Pulmonary artery endothelial cell (primary cell): ENCODE results near the gene CENPE. TPM values are rescaled to one million over a fixed set of nuclear protein-coding genes. Genes with fewer than 3 reads are reported as not detected.

Experiments used
- DNase-seq: peaks from one replicate; pipeline ENCODE4 v3.0.0-alpha.2; 2011; ENCODE audit warnings: low read depth, low spot score
- total RNA-seq: library from RNA; depleted of rRNA; stranded (reverse); fragments of >200 nt; gene quantifications from 2 replicates; pipeline ENCODE4 v1.2.3, GENCODE V29; 2014

Gene CENPE
- total RNA-seq, 1 donor from 2014 or later = 13.1 TPM

DNA sequence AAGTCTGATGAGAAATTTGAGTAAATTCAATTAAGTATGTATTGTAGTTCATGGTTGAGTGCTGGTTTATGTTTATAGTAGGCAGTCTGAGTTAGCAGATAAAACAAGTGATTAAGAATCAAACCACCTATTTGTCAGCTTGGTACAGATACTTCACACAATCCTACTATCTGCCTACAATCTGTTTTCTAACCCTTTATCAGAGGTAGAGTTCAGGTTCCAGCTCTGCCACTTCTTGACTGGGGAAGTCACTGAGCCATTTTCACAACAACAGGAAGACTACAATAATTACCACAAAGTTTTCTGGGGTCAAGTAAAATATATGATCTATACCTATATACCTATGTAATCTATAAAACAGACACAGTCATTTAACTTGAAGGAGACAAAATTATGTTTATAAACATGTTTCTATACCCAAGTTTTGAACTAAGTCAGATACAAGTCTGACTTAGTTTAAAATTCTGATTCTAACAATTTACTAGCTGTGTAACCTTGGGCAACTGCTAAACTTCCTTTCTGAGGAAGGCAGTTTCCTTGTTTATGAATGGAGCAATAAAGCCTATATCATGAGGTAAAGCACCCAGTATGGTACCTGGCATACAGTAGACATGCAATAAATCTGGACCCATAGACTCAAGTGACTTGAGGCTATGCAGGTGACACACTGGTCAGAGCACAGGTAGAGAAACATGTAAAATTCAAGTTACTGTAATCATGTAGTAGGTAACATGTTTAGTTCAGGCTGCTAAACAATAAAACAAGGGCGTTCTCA lies 61.3 kb downstream of the CENPE start:
- peak; percentile 11 for DNase-seq

- DNase-seq = no peak
These were observed 69.0 kb downstream of the CENPE start for GRCh38 chr4:103129174-103129573.

- no peak for DNase-seq
These were observed 72.0 kb downstream of the CENPE start for GRCh38 chr4:103126126-103126525.

GRCh38 chr4:103123114-103123513 lies 75.0 kb downstream of the CENPE start:
- no peak for DNase-seq

DNA sequence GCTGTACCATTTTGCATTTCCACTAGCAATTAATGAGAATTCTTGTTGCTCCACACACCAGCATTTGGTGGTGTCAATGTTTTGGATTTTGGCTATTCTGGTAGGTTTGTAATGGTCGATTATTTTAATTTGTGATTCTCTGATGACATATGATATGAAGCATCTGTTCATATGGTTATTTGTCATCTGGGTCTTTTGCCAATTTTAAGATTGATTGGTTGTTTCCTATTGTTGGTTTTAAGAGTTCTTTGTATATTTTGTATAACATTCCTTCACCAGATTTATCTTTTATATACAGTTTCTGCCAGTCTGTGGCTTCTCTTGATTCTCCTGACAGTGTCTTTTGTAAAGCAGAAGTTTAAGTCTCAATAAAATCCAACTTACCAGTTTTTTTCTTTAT lies 80.0 kb downstream of the CENPE start:
- DNase-seq = no peak

DNA sequence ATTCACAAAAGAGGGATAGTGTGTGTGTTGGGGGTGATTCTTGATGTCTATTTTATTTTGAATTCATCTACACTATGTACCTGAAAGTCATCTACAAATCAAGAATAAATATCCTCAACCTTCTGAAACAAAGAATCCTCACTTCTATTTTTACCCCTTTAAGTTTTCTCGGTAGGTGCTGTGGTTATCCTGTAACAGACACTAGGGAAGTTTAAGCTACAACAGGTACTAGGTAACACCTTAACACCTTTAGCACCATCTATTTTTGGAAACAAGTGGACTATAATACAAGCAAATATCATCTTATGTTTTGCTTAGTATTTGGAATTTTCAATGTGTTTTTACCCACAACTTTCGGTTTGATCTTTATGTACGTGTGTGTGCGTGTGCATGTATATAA lies 86.5 kb downstream of the CENPE start:
- DNase-seq = no peak

- DNase-seq = no peak
These were observed 89.6 kb downstream of the CENPE start for GRCh38 chr4:103108542-103108941.

DNA sequence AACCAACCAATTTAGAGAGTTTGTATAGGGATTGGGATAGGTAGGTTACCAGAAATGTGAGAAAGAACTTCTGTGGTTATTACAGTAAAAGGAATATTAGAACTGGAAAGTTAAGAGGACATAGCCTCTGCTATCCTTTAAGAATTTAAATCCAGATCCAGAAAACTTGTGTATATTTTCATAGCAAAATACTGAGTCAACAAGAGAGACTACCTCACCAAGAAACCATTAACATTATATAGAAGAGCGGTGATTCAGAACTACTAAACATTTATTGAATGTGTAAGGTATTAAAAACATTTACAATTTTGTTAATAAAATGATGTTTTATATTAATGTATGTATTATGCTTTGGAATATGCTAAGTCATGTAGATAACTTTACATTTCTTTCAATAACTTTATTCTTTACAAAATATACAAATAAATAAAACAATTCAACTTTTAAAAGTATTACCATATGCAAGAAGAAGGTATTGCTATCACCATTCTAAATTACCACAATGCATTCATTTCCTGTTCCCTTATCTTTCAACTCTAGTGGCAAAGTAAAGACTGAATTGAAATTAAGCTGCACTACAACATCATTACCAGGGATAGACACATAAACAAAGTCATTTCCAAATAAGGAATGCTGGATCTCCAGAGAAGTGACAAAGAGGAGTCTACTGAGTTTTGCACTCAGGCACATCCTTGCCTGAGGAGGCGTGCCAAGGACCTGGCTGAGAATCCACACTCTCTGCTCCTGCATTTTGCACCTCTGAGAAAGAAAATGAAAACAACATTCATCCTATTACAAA lies 92.4 kb downstream of the CENPE start:
- no peak for DNase-seq

- DNase-seq = no peak
These were observed 93.3 kb downstream of the CENPE start for GRCh38 chr4:103104886-103105285.

DNA sequence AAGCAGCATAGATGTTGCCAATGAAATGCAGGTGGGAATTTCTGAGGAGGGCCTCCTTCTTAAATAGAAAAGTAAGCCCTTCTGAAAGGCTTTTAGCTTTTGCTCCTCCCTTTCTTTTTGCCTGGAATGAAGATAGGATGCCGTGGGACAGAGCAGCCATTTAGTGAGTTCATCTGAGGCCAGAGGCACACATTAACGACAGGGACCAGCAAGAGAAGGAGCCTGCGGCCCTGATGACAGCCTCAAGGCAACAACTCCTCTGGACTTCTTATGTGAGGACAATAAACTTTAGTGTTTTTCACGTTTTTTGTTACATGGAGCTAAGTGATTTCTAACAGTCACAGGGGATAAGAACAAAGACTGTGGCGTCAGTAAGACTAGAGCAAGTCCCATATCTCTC lies 97.5 kb downstream of the CENPE start:
- DNase-seq = no peak

- peak; percentile 83 for DNase-seq
These were observed 98.3 kb downstream of the CENPE start, which contains the start of gene BDH2 for GRCh38 chr4:103099691-103100392. TSS of gene BDH2 (minus strand) at chr4:103099834. CDS start at chr4:103096254, 3,580 bp downstream.

GRCh38 chr4:103098756-103099440 lies 99.2 kb downstream of the CENPE start:
- DNase-seq = no peak

DNA sequence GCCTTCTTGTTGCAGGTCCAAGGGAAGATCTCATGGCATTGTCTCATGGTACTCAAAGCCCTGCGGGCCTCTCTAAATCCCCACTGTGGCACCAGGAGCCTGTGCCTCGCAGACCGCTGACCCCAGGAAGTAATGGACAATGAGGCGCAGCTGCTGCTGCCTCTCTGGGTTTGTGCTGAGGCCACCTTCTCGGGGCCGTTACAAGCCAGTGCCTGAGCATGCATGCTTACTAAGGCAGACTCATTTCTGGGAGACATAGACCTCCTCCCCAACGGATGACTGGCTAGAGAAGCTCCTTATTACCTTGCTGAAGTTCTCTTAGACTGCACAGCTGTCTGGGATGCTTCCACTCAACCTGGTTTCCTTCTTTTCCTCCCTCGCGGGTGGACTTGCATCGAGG lies 99.8 kb downstream of the CENPE start:
- DNase-seq = no peak

DNA sequence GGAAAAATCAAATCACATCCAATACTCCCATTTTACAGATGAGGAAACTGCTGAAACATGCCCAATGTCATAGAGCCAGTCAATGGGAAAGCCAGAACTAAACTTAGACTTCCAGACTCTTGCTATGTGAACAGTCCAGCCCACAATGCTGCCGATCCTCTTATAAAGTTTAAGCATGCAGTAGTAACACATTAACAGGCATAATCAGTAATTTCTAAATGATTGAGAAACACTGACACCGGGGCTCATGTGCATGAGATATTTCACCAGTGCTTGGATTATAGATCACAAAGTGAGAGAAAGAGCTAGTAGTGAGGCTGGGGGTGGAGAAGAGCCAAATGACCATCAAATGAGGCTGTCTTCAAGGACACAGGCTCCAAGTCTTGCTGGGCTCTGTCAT lies 101.0 kb downstream of the CENPE start:
- no peak for DNase-seq

DNA sequence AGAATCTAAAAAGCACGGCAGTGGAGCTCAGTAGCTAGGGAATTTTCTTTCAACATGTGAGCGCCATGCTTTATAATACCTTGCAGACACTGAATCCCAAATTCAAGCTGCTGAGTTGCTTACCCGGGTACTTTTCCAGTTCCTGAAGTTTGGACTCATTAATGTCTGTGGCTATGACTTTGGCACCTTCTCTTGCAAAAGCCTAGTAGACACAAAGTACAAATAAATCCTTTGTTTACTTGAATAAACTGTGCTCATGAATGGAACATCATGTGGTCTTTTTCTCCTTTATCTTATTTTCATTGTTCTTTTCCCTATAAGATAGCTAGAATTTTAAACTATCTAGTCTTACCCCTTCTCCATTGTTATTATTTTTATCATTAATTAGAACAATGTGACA lies 103.1 kb downstream of the CENPE start:
- DNase-seq = no peak

- no peak for DNase-seq
These were observed 105.9 kb downstream of the CENPE start for GRCh38 chr4:103092245-103092644.

- no peak for DNase-seq
These were observed 106.4 kb downstream of the CENPE start for GRCh38 chr4:103091601-103092223.

- DNase-seq = no peak
These were observed 108.7 kb downstream of the CENPE start for GRCh38 chr4:103089481-103089880.

- DNase-seq = no peak
These were observed 111.6 kb downstream of the CENPE start for GRCh38 chr4:103086551-103086950.

DNA sequence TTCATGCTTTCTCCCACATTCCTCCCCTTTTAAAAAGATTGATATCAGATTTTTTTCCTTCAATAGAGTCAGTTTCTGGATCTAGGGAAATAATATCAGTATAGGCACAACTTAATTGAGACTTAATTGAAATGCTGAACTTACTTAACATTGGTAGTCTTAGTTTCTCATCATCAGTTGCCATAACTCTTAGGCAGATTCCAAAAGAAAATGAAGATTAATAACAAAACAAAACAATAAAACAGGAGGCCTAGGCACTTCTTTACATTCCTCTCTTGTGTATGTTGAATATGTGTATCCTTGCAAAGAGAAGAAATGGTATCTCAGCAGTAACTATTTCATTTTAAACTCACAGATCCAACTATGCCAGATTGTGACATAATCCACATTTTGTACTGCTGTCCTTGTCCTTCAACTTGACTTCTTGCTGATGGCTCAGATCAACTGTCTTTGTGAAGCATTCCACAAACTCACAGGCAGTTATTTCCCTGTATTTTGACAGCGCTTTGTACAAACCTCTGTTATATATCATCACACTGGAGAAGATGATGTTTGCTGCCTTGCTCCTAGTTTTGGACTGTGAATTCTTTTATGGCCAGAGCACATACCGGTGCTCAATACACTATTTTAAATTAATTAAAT lies 112.5 kb downstream of the CENPE start:
- no peak for DNase-seq

GRCh38 chr4:103079621-103080020 lies 118.5 kb downstream of the CENPE start:
- DNase-seq = no peak
